GM12875 (cell line): ENCODE measurements around the gene KCNIP4.

Source experiments
- H3K4me3 ChIP-seq: one replicate; pipeline ENCODE4 v1.5.1; 2011; ENCODE audit warnings: low read depth, low read length, control low read depth
- TF ChIP-seq, protein P1 (sequence below): IDR thresholded peaks from 2 replicates; pipeline ENCODE4 v1.5.1; 2011; ENCODE audit warnings: low read depth, mild to moderate bottlenecking, control low read depth, inconsistent platforms, low read length, moderate library complexity, borderline replicate concordance; ENCODE audit not compliant: insufficient read depth

KCNIP4 gene

DNA sequence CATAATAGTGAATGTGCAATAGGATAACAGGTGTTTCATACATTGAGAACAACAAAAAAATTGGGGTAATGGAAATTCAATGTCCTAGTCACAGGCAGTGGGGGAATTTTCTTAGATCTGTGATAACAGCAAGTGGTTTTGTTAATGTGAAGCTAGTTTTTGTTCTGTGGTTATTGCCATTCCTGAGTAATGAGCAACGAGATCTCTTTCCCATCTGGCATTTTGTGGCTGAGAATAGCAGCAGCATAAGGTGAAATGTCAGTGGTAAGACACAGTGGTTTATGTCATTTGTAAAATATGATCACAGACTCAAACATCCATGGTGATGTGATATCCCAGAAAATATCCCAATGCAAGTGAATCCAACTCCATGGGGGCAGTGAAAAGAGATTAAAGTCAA is 497.5 kb downstream of the KCNIP4 start:
- TF ChIP-seq, protein P1, sequence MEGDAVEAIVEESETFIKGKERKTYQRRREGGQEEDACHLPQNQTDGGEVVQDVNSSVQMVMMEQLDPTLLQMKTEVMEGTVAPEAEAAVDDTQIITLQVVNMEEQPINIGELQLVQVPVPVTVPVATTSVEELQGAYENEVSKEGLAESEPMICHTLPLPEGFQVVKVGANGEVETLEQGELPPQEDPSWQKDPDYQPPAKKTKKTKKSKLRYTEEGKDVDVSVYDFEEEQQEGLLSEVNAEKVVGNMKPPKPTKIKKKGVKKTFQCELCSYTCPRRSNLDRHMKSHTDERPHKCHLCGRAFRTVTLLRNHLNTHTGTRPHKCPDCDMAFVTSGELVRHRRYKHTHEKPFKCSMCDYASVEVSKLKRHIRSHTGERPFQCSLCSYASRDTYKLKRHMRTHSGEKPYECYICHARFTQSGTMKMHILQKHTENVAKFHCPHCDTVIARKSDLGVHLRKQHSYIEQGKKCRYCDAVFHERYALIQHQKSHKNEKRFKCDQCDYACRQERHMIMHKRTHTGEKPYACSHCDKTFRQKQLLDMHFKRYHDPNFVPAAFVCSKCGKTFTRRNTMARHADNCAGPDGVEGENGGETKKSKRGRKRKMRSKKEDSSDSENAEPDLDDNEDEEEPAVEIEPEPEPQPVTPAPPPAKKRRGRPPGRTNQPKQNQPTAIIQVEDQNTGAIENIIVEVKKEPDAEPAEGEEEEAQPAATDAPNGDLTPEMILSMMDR: no peak
- H3K4me3 ChIP-seq: no peak overlapping the region

GRCh38 chr4:21450331-21450730 is 498.2 kb downstream of the KCNIP4 start:
- TF ChIP-seq, protein P1: no peak
- H3K4me3 ChIP-seq: no peak overlapping the region

- TF ChIP-seq, protein P1: no peak
- H3K4me3 ChIP-seq: no peak overlapping the region
Measured at GRCh38 chr4:21447301-21448054, 501.1 kb downstream of the KCNIP4 start.

- TF ChIP-seq, protein P1: no peak
- H3K4me3 ChIP-seq: no peak overlapping the region
Measured at GRCh38 chr4:21420166-21420565, 528.4 kb downstream of the KCNIP4 start.

DNA sequence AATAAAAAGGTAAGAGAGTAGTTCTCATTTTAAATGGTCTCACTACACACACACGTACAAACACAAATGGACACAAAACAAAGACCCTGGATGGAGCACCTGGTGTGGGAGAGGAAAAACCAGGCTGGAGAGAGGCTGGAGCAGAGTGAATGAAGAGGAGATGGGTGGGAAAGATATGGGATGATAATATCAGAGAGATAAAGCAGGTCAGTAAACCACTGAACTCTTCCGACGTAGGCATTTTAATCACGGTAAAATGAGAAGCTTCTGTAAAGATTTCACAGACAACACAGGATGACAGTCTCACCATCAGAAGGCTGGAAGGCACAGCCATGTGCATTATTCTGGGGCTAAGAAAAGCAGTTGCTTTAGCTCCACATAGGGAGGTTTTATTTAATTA is 532.8 kb downstream of the KCNIP4 start:
- TF ChIP-seq, protein P1: no peak
- no peak overlapping the region for H3K4me3 ChIP-seq

- TF ChIP-seq, protein P1: no peak
- H3K4me3 ChIP-seq: no peak overlapping the region
Measured at GRCh38 chr4:21413807-21414370, 534.7 kb downstream of the KCNIP4 start.

DNA sequence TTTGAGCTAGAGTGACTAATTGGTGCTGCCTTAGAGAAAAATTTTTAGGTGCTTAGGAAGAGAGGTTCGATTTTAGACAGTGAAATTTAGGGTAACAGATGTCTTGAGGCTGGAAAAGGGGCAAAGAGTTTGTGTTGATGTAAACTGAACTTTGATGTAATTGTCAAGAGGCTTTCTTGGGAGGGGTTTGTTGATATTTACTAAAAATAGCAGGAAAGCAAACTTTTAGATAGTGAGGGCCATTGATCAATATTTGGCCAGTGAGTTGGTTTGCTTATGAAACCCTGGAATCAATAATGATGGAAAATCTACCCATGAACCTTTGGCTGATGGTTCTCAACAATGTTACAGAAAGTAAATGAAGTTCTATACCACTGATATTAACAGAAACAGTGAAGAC is 537.5 kb downstream of the KCNIP4 start:
- TF ChIP-seq, protein P1: no peak
- no peak overlapping the region for H3K4me3 ChIP-seq
